Thyroid gland (tissue), 4 donors: ENCODE data around the gene OR1J1.

Source experiments
- POLR2A ChIP-seq, 2 donors: fragments of 450-650 bp; IDR thresholded peaks; one replicate each; pipeline ENCODE4 v1.6.1; 2017; ENCODE audit warnings: antibody characterized with exemption in 2 of 2, mild to moderate bottlenecking in 2 of 2, moderate library complexity in 1 of 2
- TF ChIP-seq, protein P1 (sequence below), 6 experiments: fragments of 200-600 bp in 3 of 6; fragments of 450-650 bp in 3 of 6; sonication (generic) in 3 of 6; IDR thresholded peaks; one replicate each; pipeline ENCODE4 v1.5.1; 2016 to 2019; ENCODE audit warnings: antibody characterized with exemption in 6 of 6, mild to moderate bottlenecking in 2 of 6, inconsistent platforms in 1 of 6, moderate library complexity in 1 of 6

DNA sequence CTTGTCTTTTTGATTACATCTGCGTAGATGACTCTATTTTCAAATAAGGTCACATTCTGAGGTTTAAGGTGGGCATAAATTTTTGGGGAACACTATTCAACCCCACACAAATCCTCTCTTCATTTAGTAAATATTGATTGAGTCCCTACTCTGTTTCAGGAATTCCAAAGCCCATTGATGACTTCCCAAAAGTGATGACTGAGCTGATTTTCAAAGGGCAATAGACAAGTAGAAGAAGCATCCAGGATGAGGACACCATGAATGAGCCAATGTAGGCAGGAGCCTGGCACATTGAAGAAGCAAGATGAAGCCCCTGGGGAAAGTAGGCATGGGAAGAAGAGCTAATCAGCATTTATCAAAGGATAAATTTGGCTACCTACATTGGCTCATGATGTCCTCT is 35.2 kb downstream of the OR1J1 start:
- TF ChIP-seq, protein P1, sequence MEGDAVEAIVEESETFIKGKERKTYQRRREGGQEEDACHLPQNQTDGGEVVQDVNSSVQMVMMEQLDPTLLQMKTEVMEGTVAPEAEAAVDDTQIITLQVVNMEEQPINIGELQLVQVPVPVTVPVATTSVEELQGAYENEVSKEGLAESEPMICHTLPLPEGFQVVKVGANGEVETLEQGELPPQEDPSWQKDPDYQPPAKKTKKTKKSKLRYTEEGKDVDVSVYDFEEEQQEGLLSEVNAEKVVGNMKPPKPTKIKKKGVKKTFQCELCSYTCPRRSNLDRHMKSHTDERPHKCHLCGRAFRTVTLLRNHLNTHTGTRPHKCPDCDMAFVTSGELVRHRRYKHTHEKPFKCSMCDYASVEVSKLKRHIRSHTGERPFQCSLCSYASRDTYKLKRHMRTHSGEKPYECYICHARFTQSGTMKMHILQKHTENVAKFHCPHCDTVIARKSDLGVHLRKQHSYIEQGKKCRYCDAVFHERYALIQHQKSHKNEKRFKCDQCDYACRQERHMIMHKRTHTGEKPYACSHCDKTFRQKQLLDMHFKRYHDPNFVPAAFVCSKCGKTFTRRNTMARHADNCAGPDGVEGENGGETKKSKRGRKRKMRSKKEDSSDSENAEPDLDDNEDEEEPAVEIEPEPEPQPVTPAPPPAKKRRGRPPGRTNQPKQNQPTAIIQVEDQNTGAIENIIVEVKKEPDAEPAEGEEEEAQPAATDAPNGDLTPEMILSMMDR (IDR thresholded peaks at IDR 0.05): no peak
- TF ChIP-seq POLR2A (IDR thresholded peaks at IDR 0.05): no peak
